HEK293 (cell line): ENCODE data around the gene SOWAHA.
"Not testable (repeated sequence)": the region's sequence is repeated elsewhere in the genome, so short reads cannot be mapped to it uniquely, and the experiment has no call there.

Source experiments
- CTCF ChIA-PET: fragments of 350-600 bp; formaldehyde crosslinking; extraction: SDS; loops from one replicate; lab custom pipeline; 2021; ENCODE audit warnings: antibody characterized with exemption; lab: Yijun Ruan, JAX
- POLR2A ChIA-PET: fragments of 300-600 bp; formaldehyde crosslinking; extraction: SDS; loops from one replicate; lab custom pipeline; 2020; ENCODE audit warnings: antibody characterized with exemption, inconsistent platforms; lab: Yijun Ruan, JAX
- H3K27ac ChIP-seq: fragments of 200-500 bp; sonication (Bioruptor generic); 2 replicates; pipeline ENCODE4 v1.5.1; 2014; ENCODE audit warnings: low read depth, low read length, control low read depth, inconsistent platforms; ENCODE audit errors: extremely low read depth
- H3K36me3 ChIP-seq, 2 experiments: fragments of 200-500 bp in 1 of 2; sonication (Bioruptor generic) in 1 of 2; 1 replicate in 1 of 2; 2 replicates in 1 of 2; pipeline ENCODE4 v1.5.1; 2014 to 2017; ENCODE audit warnings: inconsistent platforms in 2 of 2, low read length in 2 of 2; ENCODE audit not compliant: control insufficient read depth in 2 of 2, insufficient read depth in 1 of 2
- H3K4me1 ChIP-seq: fragments of 200-500 bp; sonication (Bioruptor generic); 2 replicates; pipeline ENCODE4 v1.5.1; 2014; ENCODE audit warnings: mild to moderate bottlenecking, low read length, inconsistent platforms; ENCODE audit not compliant: control insufficient read depth, insufficient read depth
- H3K4me3 ChIP-seq: 2 replicates; pipeline ENCODE4 v1.5.1; 2011; ENCODE audit warnings: low read depth, mild to moderate bottlenecking, control low read depth, low read length, moderate library complexity
- H3K9me3 ChIP-seq: fragments of 200-500 bp; sonication (Bioruptor generic); 2 replicates; pipeline ENCODE4 v1.5.1; 2014; ENCODE audit warnings: low read depth, low read length, inconsistent platforms; ENCODE audit not compliant: control insufficient read depth, insufficient read depth
- EGR2 ChIP-seq: fragments of 450-650 bp; formaldehyde crosslinking; IDR thresholded peaks from 2 replicates; pipeline ENCODE4 v1.5.1; 2016; ENCODE audit warnings: low read depth, missing biosample characterization, missing genetic modification characterization
- GLI2 ChIP-seq: fragments of 450-650 bp; formaldehyde crosslinking; IDR thresholded peaks from 2 replicates; pipeline ENCODE4; 2017; ENCODE audit warnings: missing biosample characterization, missing genetic modification characterization, low read depth, borderline replicate concordance
- HOXA7 ChIP-seq: sonication (generic); formaldehyde crosslinking; IDR thresholded peaks from 2 replicates; pipeline ENCODE4 v1.8.1; 2022; ENCODE audit warnings: missing genetic modification reagents, borderline replicate concordance
- KLF16 ChIP-seq: fragments of 450-650 bp; formaldehyde crosslinking; IDR thresholded peaks from 2 replicates; pipeline ENCODE4 v1.5.1; 2017; ENCODE audit warnings: missing biosample characterization, missing genetic modification characterization
- YY2 ChIP-seq: fragments of 450-650 bp; formaldehyde crosslinking; IDR thresholded peaks from 2 replicates; pipeline ENCODE4 v1.5.1; 2016; ENCODE audit warnings: missing biosample characterization, missing genetic modification characterization
- ZBTB21 ChIP-seq: fragments of 450-650 bp; formaldehyde crosslinking; IDR thresholded peaks from 2 replicates; pipeline ENCODE4 v1.5.1; 2017; ENCODE audit warnings: missing biosample characterization, missing genetic modification characterization
- ZFHX2 ChIP-seq: fragments of 450-650 bp; formaldehyde crosslinking; conservative IDR thresholded peaks from 2 replicates; pipeline ENCODE4 v1.5.1; 2016; ENCODE audit warnings: missing biosample characterization, missing genetic modification characterization
- ZNF121 ChIP-seq: fragments of 450-650 bp; formaldehyde crosslinking; IDR thresholded peaks from 2 replicates; pipeline ENCODE4 v1.5.1; 2016; ENCODE audit warnings: missing biosample characterization, missing genetic modification characterization
- ZNF214 ChIP-seq: fragments of 450-650 bp; formaldehyde crosslinking; IDR thresholded peaks from 2 replicates; pipeline ENCODE4 v1.5.1; 2017; ENCODE audit warnings: missing biosample characterization, mild to moderate bottlenecking, missing genetic modification characterization, borderline replicate concordance
- ZNF324 ChIP-seq: fragments of 450-650 bp; formaldehyde crosslinking; IDR thresholded peaks from 2 replicates; pipeline ENCODE4 v1.5.1; 2016; ENCODE audit warnings: missing biosample characterization, missing genetic modification characterization
- ZNF544 ChIP-seq: fragments of 450-650 bp; formaldehyde crosslinking; IDR thresholded peaks from 2 replicates; pipeline ENCODE4 v1.5.0; 2017; ENCODE audit warnings: missing biosample characterization, missing genetic modification characterization
- ZNF558 ChIP-seq: fragments of 450-650 bp; formaldehyde crosslinking; IDR thresholded peaks from 2 replicates; pipeline ENCODE4 v1.5.1; 2016; ENCODE audit warnings: missing biosample characterization, missing genetic modification characterization
- TF ChIP-seq, protein P1 (sequence below): fragments of 450-650 bp; formaldehyde crosslinking; IDR thresholded peaks from 2 replicates; pipeline ENCODE4 v1.5.1; 2017; ENCODE audit warnings: missing biosample characterization, missing genetic modification characterization
- TF ChIP-seq, protein P2 (sequence below): fragments of 450-650 bp; formaldehyde crosslinking; IDR thresholded peaks from 2 replicates; pipeline ENCODE4 v1.5.1; 2016; ENCODE audit warnings: missing biosample characterization, missing genetic modification characterization

The SOWAHA gene

DNA sequence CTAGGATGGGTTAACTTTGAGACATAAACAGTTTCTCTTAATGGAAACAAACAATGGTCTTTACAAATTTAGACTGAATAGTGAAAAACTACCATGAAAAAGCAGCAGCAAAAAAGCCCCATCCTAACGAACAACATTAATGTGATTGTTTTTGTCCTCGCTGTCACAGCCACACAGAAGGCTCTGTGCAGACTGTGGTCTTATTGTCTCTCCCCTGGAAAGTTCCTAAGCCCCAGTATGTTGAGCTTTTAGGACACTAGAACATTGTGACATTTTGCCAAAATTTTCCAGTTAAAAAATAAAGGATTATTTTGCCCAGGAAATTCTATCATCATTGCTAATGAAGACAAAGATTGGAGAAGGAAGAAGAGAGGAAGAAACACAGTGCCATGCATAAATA lies 12.6 kb upstream of the SOWAHA start:
- Histone ChIP-seq H3K4me3 (no peak overlapping the region), H3K4me1 (no peaks in the 10 kb centered on the region), H3K27ac (no peak overlapping the region), H3K9me3 (no peaks in the 10 kb centered on the region), H3K36me3 (no peaks in the 10 kb centered on the region)
- ChIA-PET POLR2A (no interaction called here), CTCF (interaction anchor here (0.6 to 2.1 kb wide), 7 partner anchors 11 to 274 kb away, joined by 3 to 6 read pairs (median 4); no protein-coding TSS in a partner anchor)
- TF ChIP-seq ZNF558 (tag by site-specific recombination) (no peak), GLI2 (tag by site-specific recombination) (no peak), ZBTB21 (tag by site-specific recombination) (no peak), ZNF214 (tag by site-specific recombination) (no peak)
- TF ChIP-seq, protein P1, sequence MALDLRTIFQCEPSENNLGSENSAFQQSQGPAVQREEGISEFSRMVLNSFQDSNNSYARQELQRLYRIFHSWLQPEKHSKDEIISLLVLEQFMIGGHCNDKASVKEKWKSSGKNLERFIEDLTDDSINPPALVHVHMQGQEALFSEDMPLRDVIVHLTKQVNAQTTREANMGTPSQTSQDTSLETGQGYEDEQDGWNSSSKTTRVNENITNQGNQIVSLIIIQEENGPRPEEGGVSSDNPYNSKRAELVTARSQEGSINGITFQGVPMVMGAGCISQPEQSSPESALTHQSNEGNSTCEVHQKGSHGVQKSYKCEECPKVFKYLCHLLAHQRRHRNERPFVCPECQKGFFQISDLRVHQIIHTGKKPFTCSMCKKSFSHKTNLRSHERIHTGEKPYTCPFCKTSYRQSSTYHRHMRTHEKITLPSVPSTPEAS, result no peak

DNA sequence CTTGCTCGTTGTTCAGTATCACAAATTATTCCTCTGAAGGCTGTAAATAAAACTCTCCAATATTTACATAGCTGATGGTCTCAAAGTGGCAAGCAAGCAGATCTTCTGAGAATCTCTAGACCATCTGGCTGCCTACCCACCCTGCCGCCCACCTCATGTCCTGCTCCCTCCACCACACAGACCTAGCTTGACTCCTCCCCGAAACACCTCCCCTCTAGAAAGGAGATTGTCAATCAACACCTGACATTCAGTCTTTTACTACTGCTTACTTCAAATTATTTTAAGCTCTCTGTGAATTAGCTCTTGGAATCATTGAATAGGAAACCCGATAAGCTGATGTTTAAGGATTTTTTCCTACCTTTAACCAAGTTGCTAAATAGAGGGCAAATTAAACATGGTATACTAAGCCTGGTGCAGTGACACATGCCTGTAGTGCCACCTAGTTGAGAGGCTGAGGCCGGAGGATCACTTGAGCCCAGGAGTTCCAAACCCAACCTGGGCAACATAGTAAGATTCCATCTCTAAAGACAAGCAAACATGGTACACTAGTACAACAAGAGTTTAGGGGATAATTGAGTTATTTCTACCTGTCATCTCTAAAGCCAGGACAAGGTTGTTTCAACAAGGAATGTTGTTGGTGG lies 10.9 kb upstream of the SOWAHA start:
- H3K9me3 ChIP-seq, result no peaks in the 10 kb centered on the region
- ChIA-PET POLR2A (interaction anchor here (0.5 kb wide), 1 partner anchor 685 kb away, joined by 3 read pairs; no protein-coding TSS in a partner anchor), CTCF (interaction anchor here (0.6 to 2.1 kb wide), 6 partner anchors 18 to 612 kb away, joined by 3 to 6 read pairs (median 3); no protein-coding TSS in a partner anchor)
- H3K36me3 ChIP-seq, result no peaks in the 10 kb centered on the region
- no peak overlapping the region for H3K27ac ChIP-seq
- no peak overlapping the region for H3K4me3 ChIP-seq
- TF ChIP-seq YY2 (tag by site-specific recombination) (no peak), ZFHX2 (tag by site-specific recombination) (peak; percentile 65), ZNF121 (no peak), ZNF324 (tag by site-specific recombination) (no peak), KLF16 (no peak), ZNF544 (tag by site-specific recombination) (no peak), HOXA7 (CRISPR knock-in tag) (no peak), EGR2 (peak; percentile 48; the same call in 1 of the 2 replicates)
- TF ChIP-seq, protein P2, sequence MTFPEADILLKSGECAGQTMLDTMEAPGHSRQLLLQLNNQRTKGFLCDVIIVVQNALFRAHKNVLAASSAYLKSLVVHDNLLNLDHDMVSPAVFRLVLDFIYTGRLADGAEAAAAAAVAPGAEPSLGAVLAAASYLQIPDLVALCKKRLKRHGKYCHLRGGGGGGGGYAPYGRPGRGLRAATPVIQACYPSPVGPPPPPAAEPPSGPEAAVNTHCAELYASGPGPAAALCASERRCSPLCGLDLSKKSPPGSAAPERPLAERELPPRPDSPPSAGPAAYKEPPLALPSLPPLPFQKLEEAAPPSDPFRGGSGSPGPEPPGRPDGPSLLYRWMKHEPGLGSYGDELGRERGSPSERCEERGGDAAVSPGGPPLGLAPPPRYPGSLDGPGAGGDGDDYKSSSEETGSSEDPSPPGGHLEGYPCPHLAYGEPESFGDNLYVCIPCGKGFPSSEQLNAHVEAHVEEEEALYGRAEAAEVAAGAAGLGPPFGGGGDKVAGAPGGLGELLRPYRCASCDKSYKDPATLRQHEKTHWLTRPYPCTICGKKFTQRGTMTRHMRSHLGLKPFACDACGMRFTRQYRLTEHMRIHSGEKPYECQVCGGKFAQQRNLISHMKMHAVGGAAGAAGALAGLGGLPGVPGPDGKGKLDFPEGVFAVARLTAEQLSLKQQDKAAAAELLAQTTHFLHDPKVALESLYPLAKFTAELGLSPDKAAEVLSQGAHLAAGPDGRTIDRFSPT, result no peak
- no peaks in the 10 kb centered on the region for H3K4me1 ChIP-seq

DNA sequence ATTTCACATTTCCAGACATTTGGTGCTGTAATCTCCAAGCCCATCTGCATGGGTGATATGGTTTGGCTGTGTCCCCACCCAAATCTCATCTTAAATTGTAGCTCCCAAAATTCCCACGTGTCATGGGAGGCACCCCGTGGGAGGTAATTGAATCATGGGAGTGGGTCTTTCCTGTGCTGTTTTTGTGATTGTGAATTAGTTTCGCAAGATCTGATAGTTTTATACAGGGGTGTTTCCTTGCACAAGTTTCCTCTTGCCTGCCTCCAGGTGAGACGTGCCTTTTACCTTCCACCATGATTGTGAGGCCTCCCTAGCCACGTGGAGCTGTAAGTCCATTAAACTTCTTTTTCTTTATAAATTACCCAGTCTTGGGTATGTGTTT lies 10.4 kb upstream of the SOWAHA start:
- H3K4me1 ChIP-seq, H3K4me3 ChIP-seq, H3K9me3 ChIP-seq, H3K36me3 ChIP-seq, H3K27ac ChIP-seq: not testable (repeated sequence)
- ChIA-PET POLR2A (interaction anchor here (0.5 kb wide), 1 partner anchor 686 kb away, joined by 3 read pairs; no protein-coding TSS in a partner anchor), CTCF (interaction anchor here (1.0 to 1.1 kb wide), 2 partner anchors 18 to 613 kb away, joined by 3 read pairs; no protein-coding TSS in a partner anchor)

DNA sequence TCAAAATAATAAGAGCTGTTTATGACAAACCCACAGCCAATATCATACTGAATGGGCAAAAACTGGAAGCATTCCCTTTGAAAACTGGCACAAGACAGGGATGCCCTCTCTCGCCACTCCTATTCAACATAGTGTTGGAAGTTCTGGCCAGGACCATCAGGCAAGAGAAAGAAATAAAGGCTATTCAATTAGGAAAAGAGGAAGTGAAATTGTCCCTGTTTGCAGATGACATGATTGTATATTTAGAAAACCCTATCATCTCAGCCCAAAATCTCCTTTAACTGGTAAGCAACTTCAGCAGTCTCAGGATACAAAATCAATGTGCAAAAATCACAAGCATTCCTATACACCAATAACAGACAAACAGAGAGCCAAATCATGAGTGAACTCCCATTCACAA lies 8.9 kb upstream of the SOWAHA start:
- POLR2A ChIA-PET, H3K27ac ChIP-seq, H3K4me1 ChIP-seq, H3K36me3 ChIP-seq, H3K4me3 ChIP-seq, H3K9me3 ChIP-seq: not testable (repeated sequence)
- CTCF ChIA-PET, result interaction anchor here (0.6 kb wide), 1 partner anchor 84 kb away, joined by 3 read pairs; no protein-coding TSS in a partner anchor
